Hair follicular keratinocyte (primary cell): Measurements from ENCODE around the gene SERPINB8. TPM values are rescaled to one million over a fixed set of nuclear protein-coding genes. Genes with fewer than 3 reads are reported as not detected.

Source experiments
- total RNA-seq: library from RNA; depleted of rRNA; stranded (reverse); fragments of >200 nt; gene quantifications from 2 replicates; pipeline ENCODE4 v1.2.3, GENCODE V29; 2015

The SERPINB8 gene
- total RNA-seq: 25.1 and 29.0 TPM in 2 replicates

GRCh38 chr18:63969942-63970808 is at the start of gene SERPINB8:
Gene SERPINB8 (plus strand): TSS chr18:63970081. CDS start chr18:63978309, 8,228 bp downstream.

GRCh38 chr18:63949068-63949737 is 20.7 kb upstream of the SERPINB8 start, which contains the start of gene HMSD:
Gene HMSD (plus strand): TSS chr18:63949301. CDS start chr18:63953456, 4,155 bp downstream.

Other genes starting within 250 kb of the SERPINB8 start
- 8.7 and 9.4 TPM in 2 replicates for gene SERPINB7, start 194.7 kb upstream of the SERPINB8 start, total RNA-seq
- 51.8 and 59.3 TPM in 2 replicates for gene SERPINB2, start 82.4 kb upstream of the SERPINB8 start, total RNA-seq
- gene SERPINB10, start 62.1 kb upstream of the SERPINB8 start, total RNA-seq: 0.08 TPM in 1 of 2 replicates, not detected in the other
- 1.4 TPM in 1 of 2 replicates, not detected in the other for gene HMSD, start 20.8 kb upstream of the SERPINB8 start, total RNA-seq
- gene LINC00305, start 179.0 kb downstream of the SERPINB8 start, total RNA-seq: not detected in 2 replicates